Midbrain (tissue), 1 donor: ENCODE data around the gene ULK1.

Source experiments
- DNase-seq: peaks from one replicate; lab custom pipeline; 2025; lab: John Stamatoyannopoulos, UW

The ULK1 gene

DNA sequence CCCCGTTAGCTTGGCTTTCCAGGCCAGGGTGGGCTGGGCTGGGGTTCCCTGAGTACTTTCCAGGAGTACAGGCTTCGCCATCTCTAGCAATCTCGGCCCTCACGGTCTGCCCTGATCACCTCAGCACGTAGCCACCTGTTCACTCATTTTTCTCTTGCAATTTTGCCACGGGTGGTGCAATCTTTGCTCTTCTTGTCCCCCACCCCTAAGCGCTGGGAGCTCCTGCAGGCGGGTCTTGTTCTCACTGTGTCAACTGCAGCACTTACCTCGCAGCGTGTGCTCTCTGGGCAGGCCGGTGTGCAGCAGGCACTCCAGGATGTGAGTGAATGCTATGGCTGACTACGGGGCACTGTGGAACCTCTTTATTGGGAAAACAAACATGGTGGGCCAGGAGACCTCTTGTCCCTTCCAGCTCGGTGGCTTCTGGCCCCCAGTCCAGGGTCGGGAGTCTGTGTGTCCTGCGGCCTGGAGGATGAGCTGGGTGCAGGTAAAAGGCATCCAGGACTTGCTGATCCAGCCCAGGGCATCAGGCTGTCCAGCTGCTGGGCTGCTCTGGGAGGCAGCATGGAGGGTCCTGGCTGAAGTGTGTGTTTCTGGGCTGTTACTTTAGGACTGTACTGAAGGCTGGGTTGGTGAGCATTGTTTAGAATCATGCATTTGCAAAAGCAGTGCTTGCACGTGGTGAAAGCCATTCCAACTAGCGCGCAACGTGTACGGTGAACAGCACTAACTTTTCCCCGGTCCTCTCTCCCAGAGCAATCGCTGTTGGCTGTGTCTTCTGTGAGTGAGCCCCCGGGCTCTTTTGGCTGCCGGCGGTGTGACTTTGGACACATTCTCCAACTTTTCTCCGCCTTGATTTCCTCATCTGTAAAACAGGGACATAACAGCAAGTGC, 1.5 kb upstream of the ULK1 start:
- peak; percentile 2 for DNase-seq

GRCh38 chr12:131893605-131894312, 663 bp upstream of the ULK1 start:
- no peak for DNase-seq

DNA sequence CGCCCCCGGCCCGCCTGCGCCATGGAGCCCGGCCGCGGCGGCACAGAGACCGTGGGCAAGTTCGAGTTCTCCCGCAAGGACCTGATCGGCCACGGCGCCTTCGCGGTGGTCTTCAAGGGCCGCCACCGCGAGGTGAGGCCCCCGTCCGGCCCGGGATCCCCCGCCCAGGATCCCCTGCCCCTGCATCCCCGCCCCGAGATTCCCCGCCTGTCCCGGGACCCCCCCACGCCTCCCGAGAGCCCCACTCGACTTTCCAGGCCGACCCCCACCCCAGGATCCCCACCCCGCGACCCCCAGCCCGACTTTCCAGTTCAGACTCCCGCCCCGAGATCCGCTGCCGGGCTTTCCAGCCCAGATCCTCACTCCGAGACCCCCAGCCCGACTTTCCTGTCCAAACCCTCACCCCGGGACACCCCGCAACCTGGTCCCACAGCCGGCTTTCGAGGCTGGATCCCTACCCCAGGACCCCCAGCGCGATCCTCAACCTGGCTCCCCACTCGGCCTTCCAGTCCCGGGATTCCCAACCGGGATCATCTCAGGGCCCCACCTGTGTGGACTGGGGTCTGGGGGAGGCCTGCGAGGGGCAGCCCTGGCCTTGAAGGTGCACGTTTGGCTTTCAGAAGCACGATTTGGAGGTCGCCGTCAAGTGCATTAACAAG, 688 bp downstream of the ULK1 start:
- no peak for DNase-seq

GRCh38 chr12:131895640-131896079, 1.2 kb downstream of the ULK1 start:
- no peak for DNase-seq

DNA sequence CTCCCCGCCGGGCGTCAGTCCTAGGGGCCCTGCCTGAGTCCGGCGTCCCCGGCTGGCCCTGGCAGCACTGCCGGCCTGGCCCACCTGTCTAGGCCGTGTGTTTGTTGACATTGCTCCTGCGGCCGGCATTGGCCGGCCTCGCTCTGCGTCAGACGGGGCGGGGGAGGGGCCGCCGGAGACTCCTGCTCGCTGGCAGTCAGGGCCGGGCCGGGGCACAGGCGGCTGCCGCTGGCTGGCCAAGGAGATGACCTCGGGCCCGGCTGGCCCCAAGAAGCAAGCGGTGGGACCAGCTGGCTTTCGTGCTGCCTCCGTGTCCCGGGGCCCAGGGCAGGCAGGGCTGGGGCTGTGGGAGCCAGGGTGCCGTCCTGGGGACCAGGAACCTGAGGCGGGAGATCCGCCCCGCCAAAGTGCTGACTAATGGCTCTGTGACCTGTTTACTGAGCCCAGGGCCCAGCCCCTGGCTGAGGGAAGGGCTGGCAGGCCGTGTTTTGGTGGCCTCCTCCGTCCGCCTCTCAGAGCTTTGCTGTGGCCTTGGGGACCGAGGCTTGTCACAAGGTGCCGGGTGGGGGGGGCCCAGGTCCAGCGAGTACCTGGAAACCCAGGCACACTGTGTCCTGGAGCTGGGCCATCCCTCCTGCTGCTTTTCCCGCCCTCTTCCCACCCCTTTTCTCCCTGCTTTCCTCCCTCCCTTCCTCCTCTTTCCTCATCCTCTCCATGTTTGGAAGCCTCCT, 1.8 kb downstream of the ULK1 start:
- peak; percentile 87 for DNase-seq

DNA sequence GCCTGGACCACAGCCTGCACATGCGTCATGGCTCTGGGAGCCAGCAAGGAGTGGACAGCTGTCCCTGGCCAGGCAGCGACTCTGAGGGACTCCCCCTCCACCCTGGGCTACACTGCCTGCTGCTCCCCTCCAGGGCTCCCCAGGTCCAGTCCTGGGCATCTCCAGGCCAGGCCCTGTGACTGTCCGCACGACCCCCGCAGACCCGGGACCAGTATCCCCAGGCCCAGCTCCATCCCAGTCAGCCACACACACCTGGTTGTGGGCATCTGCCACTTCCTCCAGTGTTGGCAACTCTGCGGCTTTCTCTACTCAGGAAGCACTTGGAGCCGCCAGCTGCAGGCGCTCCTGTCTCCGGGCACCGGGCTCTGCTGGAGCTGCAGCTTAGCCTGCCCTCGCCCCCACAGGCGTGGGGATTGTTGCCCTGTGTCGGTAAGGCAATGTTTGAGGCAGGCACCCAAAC, 2.4 kb downstream of the ULK1 start:
- DNase-seq: peak; percentile 81

GRCh38 chr12:131897276-131897675, 2.9 kb downstream of the ULK1 start:
- DNase-seq: no peak

- DNase-seq: no peak
These were observed 3.5 kb downstream of the ULK1 start for GRCh38 chr12:131897875-131898274.

GRCh38 chr12:131900397-131900796, 6.0 kb downstream of the ULK1 start:
- no peak for DNase-seq

- no peak for DNase-seq
These were observed 7.3 kb downstream of the ULK1 start for GRCh38 chr12:131901431-131902331.

GRCh38 chr12:131902332-131903241, 8.2 kb downstream of the ULK1 start:
- no peak for DNase-seq

DNA sequence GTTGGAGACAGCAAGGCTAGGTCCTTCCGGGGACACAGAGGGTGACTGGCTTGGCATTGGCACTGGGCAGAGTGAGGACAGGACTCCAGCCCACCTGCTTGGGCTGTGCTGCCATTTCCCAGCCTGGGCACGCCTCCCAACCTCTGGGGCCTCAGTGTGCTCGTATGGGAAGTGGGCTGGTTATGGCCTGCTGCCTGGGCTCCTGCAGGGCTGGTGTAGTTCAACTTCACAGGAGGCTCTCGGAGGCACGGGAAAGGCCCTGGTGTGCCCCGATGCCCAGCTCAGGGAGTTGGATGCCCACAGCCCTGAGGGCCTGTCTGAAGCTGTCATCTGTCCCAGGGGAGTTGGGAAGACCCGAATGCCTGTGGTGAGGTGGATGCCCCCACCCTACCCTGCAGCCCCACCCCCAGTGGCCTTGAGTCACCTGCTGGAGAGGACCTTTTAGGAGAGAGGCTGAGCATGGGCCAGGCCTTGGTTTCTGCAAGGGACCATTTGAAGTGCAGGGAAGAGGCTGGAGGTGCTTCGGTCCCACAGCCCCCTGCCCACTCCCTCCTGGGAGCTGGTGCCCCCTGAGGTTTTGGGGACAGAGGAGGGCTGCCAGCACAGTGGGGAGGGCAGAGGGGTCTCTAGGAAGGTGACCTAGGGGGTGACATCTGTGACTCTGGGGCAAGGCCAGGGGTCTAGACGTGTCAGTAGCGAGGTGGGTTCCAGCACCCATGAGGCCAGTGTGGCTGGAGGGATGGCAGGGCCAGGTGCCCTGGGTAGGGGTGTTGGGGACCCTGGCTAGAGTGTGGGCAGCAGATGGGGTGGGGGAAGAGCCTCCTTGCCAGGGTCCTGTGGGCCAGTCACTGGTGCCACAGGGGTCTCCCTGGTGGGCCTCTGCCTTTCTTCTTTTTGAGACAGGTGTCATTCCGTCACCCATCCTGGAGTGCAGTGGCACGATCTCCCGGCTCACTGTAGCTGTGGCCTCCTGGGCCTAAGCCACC, 9.1 kb downstream of the ULK1 start:
- no peak for DNase-seq

DNA sequence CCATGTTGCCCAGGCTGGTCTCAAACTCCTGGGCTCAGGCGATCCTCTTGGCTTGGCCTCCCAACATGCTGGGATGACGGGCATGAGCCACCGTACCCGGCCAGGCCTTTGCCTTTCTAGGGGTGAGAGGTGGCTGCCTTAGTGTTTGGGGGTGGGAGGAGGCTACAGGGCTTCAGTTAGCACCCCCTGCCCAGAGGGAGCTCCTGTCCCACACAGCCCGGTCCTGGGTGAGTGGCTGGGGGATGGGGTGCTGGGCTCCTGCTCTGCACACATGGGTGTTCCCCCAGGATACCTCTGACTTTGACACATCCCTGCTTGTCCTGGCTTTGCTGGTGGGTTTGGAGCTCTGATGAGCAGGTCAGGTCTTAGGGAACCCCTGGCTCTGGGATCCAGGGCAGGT, 9.9 kb downstream of the ULK1 start:
- no peak for DNase-seq

DNA sequence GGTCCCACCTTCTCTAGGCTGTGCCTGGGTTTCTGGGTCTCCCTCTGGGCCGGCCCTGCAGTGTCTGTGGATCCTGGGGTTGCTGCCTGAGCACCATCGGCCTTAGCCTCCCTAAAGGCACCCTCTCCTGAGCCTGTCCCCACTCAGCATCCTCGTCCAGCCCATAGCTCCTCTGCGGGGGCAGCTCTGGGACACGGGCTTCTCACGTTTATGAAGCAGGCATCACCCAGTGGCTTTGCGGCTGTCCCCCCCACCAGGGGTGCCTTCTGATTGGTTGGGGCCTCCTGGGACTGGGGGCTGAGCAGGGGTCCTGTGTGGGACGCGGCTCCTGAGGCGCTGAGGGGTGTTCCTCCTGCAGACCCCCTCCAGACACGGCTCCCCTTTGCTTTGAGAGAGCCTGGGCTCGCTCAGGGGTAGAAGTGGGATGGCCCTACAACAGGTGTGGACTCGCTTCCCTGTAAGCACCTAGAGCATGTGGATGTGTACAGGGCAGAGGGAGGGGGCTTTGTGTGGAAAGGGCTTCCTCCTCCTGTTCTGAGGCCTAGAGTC, 10.7 kb downstream of the ULK1 start:
- no peak for DNase-seq

DNA sequence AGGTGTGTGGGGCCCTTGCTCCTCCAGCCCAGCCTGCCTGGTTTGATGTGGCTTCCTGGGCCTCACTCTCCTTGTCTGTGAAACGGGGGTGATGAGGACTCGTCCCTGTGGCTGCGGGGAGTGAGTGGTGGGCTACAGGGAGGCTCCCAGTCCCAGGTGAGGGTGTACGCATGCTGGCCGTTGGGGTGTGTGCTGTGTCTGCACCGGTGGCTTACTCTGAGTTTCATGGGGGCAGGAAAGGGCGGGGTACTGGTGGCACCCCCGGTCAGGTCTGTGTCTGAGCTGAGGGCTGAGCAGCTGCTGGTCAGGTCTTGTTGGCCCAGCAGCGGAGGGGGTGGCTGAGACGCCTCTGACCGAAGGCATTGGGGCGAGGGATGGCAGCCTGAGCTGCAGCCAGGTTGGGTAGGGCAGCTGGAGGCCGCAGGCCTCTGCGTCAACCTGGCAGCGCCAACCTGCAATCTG, 11.2 kb downstream of the ULK1 start:
- no peak for DNase-seq

GRCh38 chr12:131907379-131908091, 13.1 kb downstream of the ULK1 start:
- DNase-seq: no peak
